GM19452 (cell line): Measurements from ENCODE around the gene TMEM9.

Experiments used
- ATAC-seq: cut with Tn5 transposase; IDR thresholded peaks from one replicate; pipeline ENCODE4 v1.9.1; 2021; ENCODE audit not compliant: unreplicated experiment

TMEM9 gene

DNA sequence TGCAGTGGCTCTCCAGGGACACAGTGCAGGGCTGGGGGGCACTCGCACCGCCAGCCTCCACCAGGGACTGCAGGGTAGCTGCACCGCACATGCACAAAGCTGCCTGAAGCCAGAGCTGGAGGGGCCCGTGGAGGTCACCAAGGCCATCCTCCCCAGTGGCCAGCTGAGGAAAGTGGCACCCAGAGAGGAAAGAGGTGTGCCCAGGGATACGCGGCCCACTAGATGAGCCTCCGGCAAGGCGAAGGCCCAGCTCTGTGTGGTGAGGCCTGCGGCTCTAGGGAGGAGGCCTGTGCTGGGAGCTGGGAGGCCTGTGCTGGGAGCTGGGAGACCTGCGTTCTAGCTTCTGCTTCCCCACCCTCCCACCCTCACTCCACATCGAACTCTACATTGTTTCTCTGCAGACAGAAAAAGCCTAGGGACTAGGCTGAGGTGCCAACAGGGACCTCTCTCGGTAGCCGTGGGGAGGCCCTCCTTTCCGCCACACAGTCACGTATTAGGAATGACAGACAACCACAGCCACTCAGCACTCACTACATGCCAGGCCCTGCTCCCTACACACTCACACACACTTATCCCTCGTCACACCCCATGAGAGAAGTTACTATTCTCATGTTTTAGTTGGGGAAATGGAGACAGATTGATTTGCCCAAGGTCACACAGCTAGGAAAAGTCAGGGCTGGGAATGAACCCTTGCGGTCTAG is 26.4 kb downstream of the TMEM9 start:
- ATAC-seq, result no peak

DNA sequence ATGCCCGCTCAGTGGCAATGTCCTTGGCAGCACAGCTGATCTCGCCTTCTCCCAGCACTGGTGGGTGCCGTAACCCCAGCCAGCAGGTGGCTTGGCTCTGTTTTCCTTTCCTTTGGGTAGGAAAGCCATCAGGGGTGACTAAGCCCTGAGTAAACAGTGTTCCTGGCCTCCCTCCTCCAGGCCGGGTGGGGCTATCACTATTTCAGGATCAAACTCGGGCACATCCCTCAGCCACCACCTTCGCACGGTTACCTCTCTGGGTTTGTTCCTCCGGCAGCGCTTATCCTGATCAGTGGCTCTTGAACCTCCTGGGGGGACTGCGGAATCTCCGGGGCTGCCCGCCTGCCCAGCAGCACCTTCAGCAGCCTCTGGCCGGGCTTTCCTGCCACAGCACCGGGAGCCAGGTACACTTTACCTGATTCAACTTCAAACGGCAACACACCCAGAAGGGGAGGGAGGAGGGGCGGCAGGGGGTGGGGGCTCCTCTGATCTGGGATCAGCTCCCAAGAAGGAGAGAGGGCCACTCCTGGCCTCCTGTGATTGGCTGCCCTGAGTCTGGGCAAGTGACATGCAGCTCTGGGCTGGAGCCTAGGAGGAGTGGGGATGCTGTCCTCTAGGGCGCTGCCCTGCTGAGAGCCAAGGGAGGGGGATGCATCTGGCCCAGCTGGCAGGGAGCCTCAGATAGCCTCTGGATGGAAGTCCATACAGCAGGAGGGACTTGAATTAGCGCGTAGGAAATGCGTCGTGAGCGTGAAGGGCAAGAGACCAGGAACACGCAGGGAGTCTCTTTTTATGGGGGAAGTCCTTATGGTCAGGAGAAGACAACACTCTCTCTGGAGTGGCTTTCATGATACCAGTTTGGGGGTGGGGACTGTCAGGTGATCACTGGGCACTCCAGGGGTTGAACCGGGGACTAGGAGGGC is 27.2 kb downstream of the TMEM9 start, which contains the start of gene ASCL5:
ASCL5 (minus strand) TSS at position 353 of the 923 bp plus-strand sequence. CDS start 11,812 bp downstream, outside the sequence.
- ATAC-seq, result no peak

DNA sequence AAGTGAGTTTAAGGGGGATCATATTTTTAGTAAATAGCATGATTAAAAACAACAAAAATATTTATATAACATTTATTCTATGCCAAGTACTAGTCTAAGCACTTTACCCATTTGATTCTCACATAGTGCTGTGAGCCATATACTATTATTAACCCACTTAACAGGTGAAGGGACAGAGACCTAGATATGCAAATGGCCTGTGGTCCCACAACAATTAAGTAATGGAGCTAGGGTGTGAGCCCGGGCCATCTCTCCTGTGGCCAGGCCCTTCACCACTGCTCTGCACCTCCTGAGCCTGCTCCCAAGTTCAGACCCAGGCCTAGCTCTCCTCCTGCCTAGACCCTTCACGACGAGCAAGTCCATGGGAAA is 27.8 kb downstream of the TMEM9 start:
- no peak for ATAC-seq

DNA sequence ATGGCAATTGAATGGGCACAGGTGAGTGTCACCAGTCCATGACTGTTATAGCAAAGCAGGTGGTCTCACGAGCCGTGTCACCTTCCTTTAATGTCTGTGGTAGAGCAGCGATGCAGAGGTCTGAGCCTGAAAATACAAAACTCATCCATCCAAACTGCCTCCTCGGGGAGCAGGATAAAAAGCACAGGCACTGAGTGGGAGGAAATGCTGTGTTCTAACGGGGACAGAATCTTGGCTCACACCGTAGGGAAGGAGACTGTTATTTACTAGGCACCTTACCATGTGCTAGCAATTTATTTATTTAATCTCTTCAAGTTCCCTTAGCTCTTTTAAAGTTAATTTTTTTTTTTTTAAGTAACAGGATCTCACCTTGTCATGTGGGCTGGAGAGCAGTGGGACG is 28.5 kb downstream of the TMEM9 start:
- no peak for ATAC-seq

DNA sequence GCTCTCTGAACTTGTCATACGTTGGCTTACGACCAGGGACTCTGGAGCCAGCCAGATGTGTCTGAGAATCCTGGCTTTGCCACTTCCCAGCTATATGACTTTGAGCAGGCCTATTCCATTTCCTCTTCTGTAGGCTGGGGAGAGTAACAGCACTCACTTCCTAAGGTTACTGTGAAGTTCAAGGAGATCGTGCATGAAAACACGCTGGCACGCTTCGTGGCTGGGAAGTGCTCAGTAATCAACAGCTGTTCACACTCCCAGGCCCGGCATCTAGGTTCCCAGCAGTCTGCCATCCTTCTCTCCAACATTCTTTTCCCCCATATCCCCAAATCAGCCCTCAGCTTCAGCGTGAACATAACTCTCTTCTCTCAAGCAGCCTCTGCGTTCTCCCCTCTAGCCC is 29.3 kb downstream of the TMEM9 start:
- ATAC-seq, result no peak

- no peak for ATAC-seq
Measured at GRCh38 chr1:201123866-201124265, 30.4 kb downstream of the TMEM9 start.

GRCh38 chr1:201122321-201122957 is 31.8 kb downstream of the TMEM9 start:
- ATAC-seq, result no peak

DNA sequence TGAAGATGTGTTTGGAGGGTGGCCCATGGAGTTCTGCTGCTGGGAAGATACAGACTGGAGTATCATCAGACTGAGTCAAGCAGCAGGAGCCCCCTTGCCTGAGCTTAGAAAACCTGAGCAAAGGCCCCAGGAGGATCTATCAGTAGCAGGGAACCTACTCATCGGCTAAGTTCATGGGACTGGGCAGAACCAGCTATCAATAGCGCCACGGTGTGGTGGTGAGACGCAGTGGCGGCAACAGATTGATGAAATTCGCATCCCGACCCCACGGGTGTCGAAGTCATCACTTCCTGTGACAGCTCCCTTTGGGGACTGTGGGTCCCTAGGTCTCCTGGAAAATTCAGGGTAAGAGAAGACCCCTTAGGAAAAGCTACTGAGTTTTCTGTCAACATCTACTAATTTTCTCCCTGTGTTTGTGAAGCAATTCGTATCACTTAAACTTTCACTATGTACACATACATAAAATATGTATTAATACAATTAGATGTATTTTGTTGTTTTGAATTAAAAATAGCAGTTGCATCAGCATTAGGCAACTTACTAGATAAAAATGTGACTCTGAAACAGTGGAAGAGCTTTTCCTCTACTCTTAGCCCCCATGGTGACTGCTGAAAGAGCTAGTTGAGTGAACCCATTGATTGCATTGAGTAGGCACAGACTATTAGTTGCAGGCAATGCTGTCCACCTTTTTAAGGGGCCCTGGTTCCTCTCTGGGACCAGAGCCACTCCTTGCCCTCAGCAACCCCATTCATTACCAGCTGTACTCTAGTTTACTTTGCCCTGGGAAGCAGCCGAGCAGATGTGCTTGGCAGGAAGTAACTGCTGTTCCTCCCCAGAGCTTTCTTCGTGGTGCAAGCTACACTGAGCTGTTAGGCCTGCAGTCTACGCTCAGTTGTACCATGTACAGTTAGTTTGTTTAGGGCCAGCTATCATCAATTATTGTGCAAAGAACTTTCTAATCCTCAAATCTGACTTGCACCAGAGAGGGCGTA is 34.8 kb downstream of the TMEM9 start:
- no peak for ATAC-seq

DNA sequence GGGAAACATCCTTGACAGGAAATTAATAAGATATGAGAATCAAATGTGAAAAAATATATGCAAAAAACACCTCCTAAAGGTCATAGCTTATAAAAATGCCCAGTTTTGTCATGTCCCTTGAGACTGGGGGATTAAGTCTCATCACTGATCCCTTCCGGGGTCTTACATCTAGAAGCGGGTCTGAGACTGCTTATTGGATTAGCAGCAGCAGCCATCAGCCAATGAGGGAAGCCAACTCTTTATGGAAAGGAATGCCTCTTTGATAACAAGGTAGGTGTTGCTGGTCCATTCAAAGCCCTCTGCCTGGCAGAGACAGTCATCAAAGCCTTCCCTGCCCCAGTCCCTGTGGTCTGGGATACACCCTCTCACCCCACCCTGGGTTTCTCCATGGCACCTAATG is 38.2 kb downstream of the TMEM9 start:
- ATAC-seq, result no peak

- ATAC-seq, result no peak
Measured at GRCh38 chr1:201115390-201115937, 38.8 kb downstream of the TMEM9 start.

DNA sequence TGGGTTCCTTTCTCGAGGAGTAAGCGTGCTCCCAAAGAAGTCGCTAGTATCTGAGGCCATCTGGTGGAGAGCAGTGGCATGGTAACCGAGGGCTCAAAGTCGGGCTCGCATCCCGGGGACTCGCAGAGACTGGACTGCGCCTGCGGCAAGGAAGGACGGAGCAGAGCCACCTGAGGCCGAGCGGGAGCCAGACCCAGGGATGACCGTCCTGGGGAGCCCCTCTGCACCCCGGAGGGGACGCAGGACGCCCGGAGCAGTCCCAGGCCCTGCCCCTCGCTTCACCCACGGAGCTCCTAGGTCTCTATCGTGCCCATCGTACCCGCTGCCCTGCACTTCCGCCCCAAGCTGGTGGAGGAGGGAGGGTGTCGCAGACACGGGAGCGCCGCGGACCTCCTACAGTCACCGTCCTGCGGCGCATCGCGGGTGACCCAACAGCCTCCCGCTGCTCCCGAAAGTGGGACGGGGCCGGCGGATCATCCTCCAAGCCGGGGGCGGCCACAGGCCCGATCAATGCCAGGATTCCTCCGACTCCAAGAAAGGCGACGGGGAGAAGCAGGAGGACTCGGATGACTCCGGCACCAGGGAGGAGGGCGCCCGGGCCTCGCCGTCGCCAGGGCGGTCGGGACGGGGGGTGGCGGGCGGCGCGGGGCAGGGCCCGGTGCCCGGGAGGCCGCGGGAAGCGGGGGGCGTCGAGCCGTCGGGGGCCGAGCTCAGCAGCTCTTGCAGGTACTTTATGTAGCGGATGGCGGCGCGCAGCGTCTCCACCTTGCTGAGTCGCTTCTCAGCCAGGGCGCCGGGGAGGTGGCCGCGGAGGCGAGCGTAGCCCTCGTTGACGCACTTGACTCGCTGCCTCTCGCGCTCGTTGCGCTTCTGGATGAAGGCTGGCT is 39.8 kb downstream of the TMEM9 start:
- ATAC-seq, result peak; percentile 87

GRCh38 chr1:201113451-201114244 is 40.6 kb downstream of the TMEM9 start:
- ATAC-seq, result no peak

DNA sequence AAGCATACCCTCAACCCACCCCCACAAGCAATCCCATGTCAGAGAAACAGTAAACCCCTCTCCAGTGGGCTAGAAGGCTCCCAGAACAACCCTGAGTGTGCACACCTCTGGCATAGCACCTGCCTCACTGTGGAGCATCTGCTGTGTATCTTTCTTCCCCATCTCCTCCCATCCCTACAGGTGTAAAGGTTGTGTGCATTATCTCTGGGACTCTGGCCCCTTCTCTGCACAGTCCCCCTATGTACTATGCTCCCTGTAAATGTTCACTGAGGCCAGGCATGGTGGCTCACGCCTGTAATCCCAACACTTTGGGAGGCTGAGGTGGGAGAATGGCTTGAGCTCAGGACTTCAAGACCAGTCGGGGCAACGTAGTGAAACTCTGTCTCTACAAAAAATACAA is 41.3 kb downstream of the TMEM9 start:
- ATAC-seq, result no peak

DNA sequence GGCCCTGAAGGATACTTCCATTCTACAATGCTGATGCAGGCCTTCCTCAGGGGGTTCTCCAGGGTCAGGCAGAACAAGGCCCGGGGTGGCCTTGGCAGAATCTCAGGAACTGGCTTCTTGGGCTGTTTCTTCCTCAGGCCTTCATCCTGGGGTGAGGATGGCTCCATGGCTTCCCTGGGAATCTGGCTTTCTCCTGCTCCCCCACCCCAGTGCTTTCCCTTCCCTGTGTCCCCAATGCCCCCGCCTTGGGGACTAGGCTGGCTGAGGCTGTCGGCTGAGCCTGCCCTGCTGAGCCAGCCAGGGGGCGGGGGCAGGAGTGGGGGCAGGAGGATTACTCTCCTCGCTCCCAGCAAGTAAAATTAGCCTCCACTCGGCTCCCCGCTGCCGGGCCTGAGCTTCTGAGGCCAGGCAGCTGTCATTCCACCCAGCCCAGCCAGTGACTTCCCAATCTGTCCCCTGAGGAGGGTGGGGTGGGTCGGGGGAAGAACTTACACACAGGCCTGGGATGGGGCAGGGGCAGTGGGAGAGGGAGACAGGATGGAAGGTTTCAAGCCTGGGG is 42.0 kb downstream of the TMEM9 start, which contains the start of gene CACNA1S:
CACNA1S (minus strand) TSS at position 254 of the 559 bp plus-strand sequence; CDS start at position 167, 87 bp downstream.
- ATAC-seq, result no peak

DNA sequence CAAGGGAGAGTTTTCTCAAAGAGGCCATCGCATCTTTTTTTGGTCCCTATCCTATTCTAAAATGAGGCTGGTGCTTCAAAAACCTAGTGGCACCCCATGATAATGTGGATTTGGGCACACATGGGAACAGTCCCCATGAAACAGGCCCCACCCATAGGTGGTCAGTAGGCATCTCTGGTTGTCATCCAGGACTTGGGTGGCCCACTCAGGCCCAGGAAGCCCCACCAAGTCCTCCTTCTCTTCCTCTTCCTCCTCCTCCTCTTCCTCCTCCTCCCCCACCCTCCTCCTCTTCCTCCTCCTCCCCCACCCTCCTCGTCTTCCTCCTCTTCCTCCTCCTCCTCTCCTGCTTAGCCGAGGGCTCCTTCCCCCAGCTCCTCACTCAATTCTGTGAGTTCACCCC is 42.6 kb downstream of the TMEM9 start:
- no peak for ATAC-seq

DNA sequence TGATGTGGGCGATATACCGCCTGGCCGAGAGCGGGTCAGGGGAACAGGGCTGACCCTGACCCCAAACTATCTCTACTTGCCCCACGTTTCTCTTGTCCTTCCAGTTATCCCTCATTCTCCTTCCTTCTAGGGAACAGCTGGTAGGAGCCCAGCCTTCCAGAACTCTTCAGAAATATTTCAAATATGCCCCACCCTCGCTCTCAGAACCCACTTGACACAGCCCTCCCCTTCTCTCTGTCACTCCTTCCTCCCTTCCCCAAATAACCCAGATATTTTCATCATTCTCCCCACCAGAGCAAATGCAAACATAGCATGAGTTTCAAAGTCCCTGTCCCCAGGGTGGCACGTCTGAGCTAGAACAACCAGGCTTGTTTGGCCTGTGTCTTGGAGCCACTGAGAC is 43.1 kb downstream of the TMEM9 start:
- ATAC-seq, result no peak

GRCh38 chr1:201110616-201111015 is 43.7 kb downstream of the TMEM9 start:
- ATAC-seq, result no peak

GRCh38 chr1:201110138-201110537 is 44.1 kb downstream of the TMEM9 start:
- no peak for ATAC-seq
